Measurements from ENCODE around the gene RSL1D1. TPM values are rescaled to one million over a fixed set of nuclear protein-coding genes. Genes with fewer than 3 reads are reported as not detected.

Gene RSL1D1
- total and polyA plus RNA-seq, 9 of the 15 experiments (the other 6 are each of a cell fraction or from before 2014, with no cell fraction given), result 259 to 753 (median 373) TPM

DNA sequence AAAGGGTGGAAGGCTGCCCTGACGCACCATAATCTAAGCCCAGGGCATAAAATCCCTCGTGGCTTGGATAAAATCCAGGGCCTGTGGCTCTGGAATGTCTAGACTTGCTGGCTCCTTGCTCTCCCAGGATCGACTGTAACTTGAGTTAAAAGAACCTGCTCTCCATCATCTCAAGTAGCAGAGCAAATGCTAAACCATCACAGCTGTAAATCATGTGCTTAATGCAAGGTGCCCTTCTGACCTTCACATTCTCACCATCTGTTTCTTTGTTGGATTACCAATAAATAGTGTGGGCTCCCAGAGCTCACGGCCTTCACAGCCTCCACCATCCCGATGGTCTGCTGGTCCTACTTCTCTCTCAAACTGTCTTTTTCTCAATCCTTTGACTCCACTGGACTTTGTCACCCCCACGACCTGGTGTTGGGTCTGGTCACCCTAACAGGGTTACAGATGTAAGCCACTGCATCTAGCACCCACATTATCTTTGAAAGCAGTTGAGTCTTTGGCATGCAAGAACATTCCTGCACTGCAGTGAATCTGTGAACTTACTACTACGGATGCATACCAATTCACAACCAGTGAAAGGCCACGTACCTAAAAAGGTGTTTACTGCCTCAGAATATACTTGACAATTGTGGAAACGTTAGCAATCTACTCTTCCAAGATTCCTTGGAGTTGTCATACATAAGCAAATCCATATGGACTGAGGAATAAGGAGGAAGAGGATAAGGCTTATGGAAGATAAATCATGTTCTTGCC lies 15.3 kb downstream of the RSL1D1 start (continued):
- TF ChIP-seq, protein P1, sequence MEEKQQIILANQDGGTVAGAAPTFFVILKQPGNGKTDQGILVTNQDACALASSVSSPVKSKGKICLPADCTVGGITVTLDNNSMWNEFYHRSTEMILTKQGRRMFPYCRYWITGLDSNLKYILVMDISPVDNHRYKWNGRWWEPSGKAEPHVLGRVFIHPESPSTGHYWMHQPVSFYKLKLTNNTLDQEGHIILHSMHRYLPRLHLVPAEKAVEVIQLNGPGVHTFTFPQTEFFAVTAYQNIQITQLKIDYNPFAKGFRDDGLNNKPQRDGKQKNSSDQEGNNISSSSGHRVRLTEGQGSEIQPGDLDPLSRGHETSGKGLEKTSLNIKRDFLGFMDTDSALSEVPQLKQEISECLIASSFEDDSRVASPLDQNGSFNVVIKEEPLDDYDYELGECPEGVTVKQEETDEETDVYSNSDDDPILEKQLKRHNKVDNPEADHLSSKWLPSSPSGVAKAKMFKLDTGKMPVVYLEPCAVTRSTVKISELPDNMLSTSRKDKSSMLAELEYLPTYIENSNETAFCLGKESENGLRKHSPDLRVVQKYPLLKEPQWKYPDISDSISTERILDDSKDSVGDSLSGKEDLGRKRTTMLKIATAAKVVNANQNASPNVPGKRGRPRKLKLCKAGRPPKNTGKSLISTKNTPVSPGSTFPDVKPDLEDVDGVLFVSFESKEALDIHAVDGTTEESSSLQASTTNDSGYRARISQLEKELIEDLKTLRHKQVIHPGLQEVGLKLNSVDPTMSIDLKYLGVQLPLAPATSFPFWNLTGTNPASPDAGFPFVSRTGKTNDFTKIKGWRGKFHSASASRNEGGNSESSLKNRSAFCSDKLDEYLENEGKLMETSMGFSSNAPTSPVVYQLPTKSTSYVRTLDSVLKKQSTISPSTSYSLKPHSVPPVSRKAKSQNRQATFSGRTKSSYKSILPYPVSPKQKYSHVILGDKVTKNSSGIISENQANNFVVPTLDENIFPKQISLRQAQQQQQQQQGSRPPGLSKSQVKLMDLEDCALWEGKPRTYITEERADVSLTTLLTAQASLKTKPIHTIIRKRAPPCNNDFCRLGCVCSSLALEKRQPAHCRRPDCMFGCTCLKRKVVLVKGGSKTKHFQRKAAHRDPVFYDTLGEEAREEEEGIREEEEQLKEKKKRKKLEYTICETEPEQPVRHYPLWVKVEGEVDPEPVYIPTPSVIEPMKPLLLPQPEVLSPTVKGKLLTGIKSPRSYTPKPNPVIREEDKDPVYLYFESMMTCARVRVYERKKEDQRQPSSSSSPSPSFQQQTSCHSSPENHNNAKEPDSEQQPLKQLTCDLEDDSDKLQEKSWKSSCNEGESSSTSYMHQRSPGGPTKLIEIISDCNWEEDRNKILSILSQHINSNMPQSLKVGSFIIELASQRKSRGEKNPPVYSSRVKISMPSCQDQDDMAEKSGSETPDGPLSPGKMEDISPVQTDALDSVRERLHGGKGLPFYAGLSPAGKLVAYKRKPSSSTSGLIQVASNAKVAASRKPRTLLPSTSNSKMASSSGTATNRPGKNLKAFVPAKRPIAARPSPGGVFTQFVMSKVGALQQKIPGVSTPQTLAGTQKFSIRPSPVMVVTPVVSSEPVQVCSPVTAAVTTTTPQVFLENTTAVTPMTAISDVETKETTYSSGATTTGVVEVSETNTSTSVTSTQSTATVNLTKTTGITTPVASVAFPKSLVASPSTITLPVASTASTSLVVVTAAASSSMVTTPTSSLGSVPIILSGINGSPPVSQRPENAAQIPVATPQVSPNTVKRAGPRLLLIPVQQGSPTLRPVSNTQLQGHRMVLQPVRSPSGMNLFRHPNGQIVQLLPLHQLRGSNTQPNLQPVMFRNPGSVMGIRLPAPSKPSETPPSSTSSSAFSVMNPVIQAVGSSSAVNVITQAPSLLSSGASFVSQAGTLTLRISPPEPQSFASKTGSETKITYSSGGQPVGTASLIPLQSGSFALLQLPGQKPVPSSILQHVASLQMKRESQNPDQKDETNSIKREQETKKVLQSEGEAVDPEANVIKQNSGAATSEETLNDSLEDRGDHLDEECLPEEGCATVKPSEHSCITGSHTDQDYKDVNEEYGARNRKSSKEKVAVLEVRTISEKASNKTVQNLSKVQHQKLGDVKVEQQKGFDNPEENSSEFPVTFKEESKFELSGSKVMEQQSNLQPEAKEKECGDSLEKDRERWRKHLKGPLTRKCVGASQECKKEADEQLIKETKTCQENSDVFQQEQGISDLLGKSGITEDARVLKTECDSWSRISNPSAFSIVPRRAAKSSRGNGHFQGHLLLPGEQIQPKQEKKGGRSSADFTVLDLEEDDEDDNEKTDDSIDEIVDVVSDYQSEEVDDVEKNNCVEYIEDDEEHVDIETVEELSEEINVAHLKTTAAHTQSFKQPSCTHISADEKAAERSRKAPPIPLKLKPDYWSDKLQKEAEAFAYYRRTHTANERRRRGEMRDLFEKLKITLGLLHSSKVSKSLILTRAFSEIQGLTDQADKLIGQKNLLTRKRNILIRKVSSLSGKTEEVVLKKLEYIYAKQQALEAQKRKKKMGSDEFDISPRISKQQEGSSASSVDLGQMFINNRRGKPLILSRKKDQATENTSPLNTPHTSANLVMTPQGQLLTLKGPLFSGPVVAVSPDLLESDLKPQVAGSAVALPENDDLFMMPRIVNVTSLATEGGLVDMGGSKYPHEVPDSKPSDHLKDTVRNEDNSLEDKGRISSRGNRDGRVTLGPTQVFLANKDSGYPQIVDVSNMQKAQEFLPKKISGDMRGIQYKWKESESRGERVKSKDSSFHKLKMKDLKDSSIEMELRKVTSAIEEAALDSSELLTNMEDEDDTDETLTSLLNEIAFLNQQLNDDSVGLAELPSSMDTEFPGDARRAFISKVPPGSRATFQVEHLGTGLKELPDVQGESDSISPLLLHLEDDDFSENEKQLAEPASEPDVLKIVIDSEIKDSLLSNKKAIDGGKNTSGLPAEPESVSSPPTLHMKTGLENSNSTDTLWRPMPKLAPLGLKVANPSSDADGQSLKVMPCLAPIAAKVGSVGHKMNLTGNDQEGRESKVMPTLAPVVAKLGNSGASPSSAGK (IDR thresholded peaks at IDR 0.05), result no peak
- TF ChIP-seq POLR2AphosphoS2 (IDR thresholded peaks at IDR 0.05; ENCODE audit: low read length), result peak; percentile 78; the same call in 1 of the 2 replicates
- no peak for TF ChIP-seq HMG20B (CRISPR knock-in tag; IDR thresholded peaks at IDR 0.05)
- no peak for TF ChIP-seq RBM17 (IDR thresholded peaks at IDR 0.05; ENCODE audit: borderline replicate concordance, low read depth, low read length)
- TF ChIP-seq, protein P2, sequence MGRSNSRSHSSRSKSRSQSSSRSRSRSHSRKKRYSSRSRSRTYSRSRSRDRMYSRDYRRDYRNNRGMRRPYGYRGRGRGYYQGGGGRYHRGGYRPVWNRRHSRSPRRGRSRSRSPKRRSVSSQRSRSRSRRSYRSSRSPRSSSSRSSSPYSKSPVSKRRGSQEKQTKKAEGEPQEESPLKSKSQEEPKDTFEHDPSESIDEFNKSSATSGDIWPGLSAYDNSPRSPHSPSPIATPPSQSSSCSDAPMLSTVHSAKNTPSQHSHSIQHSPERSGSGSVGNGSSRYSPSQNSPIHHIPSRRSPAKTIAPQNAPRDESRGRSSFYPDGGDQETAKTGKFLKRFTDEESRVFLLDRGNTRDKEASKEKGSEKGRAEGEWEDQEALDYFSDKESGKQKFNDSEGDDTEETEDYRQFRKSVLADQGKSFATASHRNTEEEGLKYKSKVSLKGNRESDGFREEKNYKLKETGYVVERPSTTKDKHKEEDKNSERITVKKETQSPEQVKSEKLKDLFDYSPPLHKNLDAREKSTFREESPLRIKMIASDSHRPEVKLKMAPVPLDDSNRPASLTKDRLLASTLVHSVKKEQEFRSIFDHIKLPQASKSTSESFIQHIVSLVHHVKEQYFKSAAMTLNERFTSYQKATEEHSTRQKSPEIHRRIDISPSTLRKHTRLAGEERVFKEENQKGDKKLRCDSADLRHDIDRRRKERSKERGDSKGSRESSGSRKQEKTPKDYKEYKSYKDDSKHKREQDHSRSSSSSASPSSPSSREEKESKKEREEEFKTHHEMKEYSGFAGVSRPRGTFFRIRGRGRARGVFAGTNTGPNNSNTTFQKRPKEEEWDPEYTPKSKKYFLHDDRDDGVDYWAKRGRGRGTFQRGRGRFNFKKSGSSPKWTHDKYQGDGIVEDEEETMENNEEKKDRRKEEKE (IDR thresholded peaks at IDR 0.05; ENCODE audit: borderline replicate concordance in 1 of 2, control insufficient read depth in 1 of 2, low read depth in 2 of 2, low read length in 1 of 2), result no peak
- TF ChIP-seq, protein P3, sequence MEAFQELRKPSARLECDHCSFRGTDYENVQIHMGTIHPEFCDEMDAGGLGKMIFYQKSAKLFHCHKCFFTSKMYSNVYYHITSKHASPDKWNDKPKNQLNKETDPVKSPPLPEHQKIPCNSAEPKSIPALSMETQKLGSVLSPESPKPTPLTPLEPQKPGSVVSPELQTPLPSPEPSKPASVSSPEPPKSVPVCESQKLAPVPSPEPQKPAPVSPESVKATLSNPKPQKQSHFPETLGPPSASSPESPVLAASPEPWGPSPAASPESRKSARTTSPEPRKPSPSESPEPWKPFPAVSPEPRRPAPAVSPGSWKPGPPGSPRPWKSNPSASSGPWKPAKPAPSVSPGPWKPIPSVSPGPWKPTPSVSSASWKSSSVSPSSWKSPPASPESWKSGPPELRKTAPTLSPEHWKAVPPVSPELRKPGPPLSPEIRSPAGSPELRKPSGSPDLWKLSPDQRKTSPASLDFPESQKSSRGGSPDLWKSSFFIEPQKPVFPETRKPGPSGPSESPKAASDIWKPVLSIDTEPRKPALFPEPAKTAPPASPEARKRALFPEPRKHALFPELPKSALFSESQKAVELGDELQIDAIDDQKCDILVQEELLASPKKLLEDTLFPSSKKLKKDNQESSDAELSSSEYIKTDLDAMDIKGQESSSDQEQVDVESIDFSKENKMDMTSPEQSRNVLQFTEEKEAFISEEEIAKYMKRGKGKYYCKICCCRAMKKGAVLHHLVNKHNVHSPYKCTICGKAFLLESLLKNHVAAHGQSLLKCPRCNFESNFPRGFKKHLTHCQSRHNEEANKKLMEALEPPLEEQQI (IDR thresholded peaks at IDR 0.05), result no peak
- peak; percentile 44; the same call in 1 of the 2 replicates for TF ChIP-seq TAL1 (IDR thresholded peaks at IDR 0.05)
- TF ChIP-seq KDM4B (IDR thresholded peaks at IDR 0.05; ENCODE audit: borderline replicate concordance in 2 of 2, low read depth in 1 of 2), result no peak
- TF ChIP-seq BHLHE40 (IDR thresholded peaks at IDR 0.05; ENCODE audit: low read length), result 0 out of 2 replicates have a peak, but pooled peaks have one; percentile 9

Data from K562 (cell line).